GM19452 (cell line): Measurements from ENCODE around the gene TUFT1.
"Not testable (repeated sequence)": the region's sequence is repeated elsewhere in the genome, so short reads cannot be mapped to it uniquely, and the experiment has no call there.

Experiments
- ATAC-seq: cut with Tn5 transposase; IDR thresholded peaks from one replicate; pipeline ENCODE4 v1.9.1; 2021; ENCODE audit not compliant: unreplicated experiment

Gene TUFT1

GRCh38 chr1:151613282-151613780, 73.2 kb downstream of the TUFT1 start:
- no peak for ATAC-seq

DNA sequence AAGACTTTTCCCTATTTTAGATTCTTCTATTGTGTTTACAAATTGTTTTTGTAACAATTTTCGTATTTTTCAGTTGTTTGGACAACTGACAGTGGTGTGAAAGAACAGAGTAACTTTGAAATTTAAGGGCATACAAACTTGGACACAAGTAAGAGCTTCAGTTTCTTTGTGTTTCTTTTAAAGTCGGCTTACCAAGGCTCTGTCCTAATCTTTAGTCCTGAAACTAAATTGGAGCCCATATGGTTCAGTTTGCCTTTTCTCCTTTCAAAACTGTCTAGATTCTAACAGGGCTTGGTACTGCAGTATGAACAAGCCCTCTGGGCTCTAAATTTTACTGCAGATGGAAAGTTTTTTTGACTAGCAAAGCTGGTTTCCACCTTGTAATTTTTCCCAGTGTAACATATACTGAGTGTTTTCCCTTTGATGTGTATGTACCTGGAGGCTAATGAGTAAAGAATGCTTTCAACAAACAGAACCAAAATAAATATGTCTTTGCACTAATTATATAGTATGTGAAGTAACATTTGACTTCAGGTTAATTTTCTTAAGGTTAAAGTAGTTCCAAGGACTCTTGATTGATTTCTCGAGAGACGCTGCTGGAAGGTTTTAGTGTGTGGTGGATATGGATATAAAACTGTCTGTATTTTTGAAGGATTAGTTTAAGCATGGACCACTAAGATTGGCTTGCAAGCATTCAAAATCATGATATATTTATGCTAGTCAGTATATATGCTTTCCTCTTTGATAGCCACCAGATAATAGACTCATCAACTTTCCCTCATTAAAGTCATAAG, 75.8 kb downstream of the TUFT1 start:
- ATAC-seq, result no peak

DNA sequence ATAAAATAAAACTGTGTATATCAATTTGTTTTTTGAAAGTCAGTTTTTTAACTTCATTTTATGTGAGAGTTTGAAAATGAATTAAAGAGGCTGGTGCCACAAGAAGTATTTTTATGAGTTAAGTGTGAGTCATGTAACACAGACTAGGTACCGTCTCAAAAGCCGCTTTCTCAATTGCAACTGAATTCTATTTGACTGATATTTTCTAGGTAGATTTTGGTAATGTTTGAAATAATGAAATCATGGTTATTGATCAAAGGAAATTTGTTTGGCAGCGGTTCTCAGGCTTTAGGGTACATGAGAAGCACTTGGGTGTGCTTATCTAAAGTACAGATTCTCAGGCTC, 76.4 kb downstream of the TUFT1 start:
- ATAC-seq, result no peak

GRCh38 chr1:151618003-151618402, 77.9 kb downstream of the TUFT1 start:
- ATAC-seq, result no peak

DNA sequence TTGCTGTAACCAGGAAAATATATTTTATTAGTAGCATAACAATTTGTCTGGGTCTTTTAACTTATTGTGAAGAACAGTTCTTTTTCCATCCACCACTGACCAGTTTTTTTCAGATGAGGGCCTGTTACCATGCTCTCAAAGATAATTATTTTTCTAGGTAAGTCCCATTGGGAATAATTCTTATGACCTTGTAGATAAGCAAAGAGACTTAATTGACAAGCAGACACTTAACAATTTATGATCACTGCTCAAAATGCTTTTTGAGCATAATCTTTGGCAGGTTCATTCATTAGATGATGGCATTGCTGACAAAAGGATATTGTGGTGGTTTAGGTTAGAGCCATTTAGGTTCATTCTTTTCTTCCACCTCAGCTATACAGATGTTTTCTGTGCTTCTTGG, 78.4 kb downstream of the TUFT1 start:
- ATAC-seq, result no peak

- ATAC-seq, result not testable (repeated sequence)
These were observed 78.9 kb downstream of the TUFT1 start for GRCh38 chr1:151618996-151619395.

DNA sequence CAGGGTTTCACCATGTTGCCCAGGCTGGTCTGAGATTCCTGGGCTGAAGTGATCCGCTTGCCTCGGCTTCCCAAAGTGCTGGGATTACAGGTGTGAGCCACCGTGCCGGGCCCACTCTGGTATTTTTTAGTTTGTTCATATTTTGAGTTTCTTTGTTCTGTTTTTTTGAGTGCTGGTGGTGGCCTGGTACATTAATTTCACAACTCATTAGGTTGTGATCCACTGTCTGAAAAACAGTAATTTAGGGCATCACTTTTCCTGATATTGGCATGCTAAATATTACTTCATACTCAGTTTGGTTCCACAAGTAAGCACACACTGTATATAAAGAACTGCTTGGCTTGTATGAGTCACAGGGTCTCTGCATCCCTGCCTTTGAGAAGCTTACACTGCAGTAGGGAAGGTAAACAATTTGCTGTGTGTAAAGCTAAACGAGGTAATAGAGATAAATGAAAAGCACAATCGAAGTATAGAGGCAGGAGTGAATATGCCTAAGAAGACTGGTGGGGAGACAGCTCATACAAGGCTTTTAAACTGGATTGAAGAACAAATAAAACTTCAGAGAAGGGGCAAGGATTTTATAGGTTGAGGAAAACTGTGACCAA, 79.5 kb downstream of the TUFT1 start:
- ATAC-seq, result no peak

- no peak for ATAC-seq
These were observed 80.2 kb downstream of the TUFT1 start for GRCh38 chr1:151620286-151620685.

- no peak for ATAC-seq
These were observed 81.2 kb downstream of the TUFT1 start for GRCh38 chr1:151621351-151621750.

GRCh38 chr1:151624783-151625182, 84.7 kb downstream of the TUFT1 start:
- no peak for ATAC-seq

GRCh38 chr1:151626740-151627334, 86.7 kb downstream of the TUFT1 start:
- no peak for ATAC-seq

- ATAC-seq, result no peak
These were observed 89.2 kb downstream of the TUFT1 start for GRCh38 chr1:151629278-151629677.
